Retinal pigment epithelial cell (primary cell): Measurements from ENCODE around the gene ST6GAL1.

Experiments used
- DNase-seq: peaks from one replicate; pipeline ENCODE4 v3.0.0-alpha.2; 2010; ENCODE audit warnings: low read depth
- H3K4me3 ChIP-seq: 2 replicates; pipeline ENCODE4 v1.5.1; 2011; ENCODE audit warnings: mild to moderate bottlenecking, low read length, control low read depth, moderate library complexity
- TF ChIP-seq, protein P1 (sequence below): conservative IDR thresholded peaks from 2 replicates; pipeline ENCODE4 v1.5.1; 2011; ENCODE audit warnings: low read depth, low read length, control low read depth, inconsistent platforms

The ST6GAL1 gene

DNA sequence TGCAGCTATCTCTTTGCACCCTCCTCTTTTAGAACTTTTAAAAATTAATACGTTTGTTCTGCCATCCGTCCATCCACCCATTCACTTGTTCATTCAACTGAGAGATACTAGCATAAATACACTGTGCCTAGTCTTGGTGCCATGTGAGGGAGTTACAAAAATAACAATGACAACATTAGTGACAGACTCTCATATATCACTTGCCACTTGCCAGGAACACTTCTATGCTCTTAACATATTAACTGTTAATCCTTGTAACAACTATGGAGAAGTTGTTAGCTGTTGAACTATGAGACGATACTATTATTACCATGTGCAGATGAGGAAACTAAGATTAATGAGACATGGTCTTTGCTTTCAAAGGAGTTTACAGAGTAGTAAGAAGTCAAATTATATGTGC is 175.4 kb downstream of the ST6GAL1 start:
- H3K4me3 ChIP-seq = no peak overlapping the region
- TF ChIP-seq, protein P1, sequence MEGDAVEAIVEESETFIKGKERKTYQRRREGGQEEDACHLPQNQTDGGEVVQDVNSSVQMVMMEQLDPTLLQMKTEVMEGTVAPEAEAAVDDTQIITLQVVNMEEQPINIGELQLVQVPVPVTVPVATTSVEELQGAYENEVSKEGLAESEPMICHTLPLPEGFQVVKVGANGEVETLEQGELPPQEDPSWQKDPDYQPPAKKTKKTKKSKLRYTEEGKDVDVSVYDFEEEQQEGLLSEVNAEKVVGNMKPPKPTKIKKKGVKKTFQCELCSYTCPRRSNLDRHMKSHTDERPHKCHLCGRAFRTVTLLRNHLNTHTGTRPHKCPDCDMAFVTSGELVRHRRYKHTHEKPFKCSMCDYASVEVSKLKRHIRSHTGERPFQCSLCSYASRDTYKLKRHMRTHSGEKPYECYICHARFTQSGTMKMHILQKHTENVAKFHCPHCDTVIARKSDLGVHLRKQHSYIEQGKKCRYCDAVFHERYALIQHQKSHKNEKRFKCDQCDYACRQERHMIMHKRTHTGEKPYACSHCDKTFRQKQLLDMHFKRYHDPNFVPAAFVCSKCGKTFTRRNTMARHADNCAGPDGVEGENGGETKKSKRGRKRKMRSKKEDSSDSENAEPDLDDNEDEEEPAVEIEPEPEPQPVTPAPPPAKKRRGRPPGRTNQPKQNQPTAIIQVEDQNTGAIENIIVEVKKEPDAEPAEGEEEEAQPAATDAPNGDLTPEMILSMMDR = no peak
- no peak for DNase-seq

DNA sequence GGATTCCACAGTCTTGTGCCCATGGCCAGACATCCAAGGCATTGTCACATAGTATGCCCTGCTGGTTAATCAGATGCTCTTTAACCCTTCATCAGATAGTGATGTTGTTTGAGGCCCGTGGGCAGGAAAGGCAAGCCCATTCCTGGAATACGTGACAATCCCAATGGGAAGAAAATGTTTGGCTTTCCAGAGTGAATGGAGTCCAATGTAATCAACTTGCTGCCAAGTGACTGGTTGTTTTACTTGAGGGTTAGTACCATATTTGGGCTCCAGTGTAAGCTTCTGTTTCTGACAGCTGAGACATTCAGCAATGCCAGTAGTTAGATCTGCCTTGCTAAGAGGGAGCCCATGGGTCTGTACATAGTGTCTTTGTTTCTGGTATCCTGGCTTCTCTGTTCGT is 177.7 kb downstream of the ST6GAL1 start:
- DNase-seq = no peak
- H3K4me3 ChIP-seq = no peak overlapping the region
- TF ChIP-seq, protein P1 = no peak

DNA sequence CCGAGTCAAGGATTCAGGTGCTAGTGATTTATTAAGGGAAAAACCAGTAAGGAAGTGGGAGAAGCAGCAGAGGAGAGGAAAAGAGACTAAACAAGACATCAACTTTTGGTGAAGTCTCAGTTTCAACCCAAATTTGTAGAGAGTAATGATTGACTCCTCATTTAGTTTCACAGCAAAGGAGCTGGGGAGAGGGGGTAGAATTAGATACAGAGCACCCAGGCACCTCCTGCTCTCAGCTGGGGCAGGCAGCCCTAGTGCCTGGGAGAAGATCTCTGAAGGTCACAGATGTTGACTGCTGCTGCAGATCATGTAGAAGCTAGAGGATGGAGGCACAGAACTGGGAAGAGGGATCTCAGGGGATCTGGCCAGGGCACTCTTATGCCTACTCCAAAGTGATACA is 179.8 kb downstream of the ST6GAL1 start:
- no peak overlapping the region for H3K4me3 ChIP-seq
- TF ChIP-seq, protein P1 = no peak
- no peak for DNase-seq

DNA sequence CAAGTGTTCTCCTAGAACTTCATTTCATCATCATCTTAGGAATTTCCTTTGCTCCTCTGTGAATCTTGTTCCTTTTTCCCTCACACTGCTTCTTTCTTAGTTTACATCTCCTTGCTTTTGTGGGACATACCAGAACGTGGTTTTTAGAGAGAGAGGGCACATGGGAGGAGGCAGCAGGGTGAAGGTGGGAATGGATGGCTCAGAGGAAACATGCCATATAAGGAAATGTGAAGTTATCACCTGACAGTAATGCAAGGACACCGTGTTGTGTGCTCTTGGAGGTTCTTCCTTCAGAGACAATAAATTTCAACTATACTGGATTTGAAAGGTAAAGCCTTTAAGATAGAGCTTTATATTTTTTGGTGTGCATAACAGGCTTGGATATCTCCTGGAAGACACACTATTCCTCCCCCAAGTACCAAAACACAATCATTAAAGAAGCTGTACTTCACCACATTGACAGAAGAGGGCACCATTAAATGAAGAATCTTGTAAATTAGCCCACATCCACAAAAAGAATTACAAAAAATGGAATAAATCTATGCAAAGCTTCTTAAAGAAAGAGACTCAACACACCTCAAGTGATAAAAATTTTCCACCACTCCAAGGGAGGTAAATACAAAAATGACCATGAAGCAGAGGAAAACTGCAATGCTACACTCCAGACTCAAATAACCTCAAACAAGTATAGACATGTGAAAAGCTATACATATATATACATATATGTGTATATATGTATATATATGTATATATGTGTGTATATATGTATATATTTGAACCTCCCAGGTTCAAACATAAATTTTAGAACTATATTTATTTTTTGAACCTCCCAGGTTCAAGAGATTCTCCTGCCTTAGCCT is 182.8 kb downstream of the ST6GAL1 start:
- DNase-seq = no peak
- H3K4me3 ChIP-seq = no peak overlapping the region
- TF ChIP-seq, protein P1 = peak; percentile 58

DNA sequence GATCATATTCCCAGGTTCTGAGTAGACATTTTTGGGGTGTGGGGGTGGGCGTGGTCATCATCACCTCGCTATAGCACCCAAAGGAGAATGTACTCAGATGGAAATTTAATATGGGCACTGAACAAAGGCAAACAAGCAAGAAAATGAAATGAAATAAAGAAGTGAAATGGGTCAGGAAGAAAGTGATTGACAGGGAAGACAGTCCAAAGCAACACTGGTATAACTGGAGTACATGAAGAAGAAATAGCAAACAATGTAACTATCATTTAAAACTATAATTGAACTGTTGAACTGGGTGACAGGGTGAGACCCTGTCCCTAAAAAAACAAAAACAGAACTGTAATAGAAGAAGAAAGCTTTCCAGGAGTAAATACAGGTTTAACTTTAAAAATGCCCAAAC is 184.2 kb downstream of the ST6GAL1 start:
- DNase-seq = no peak
- TF ChIP-seq, protein P1 = no peak
- no peak overlapping the region for H3K4me3 ChIP-seq

DNA sequence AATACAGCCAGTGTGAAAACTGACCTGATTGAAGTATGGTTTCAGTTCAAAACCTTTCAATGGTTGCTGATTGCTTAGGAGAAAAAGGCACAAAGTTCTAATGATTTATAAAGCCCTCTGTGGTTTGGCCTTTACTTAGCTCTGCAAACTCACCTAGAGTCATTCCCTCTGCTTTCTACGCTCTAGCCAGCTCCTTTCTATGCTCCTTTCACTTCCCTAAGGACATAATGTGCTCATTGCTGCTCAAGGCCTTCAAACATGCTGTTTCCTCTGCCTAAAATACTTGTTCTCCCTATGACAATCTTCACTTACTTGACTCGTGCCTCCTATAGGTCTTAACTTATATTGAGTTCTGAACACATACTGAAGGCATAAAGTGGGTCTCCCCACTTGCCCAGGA is 190.0 kb downstream of the ST6GAL1 start:
- no peak for DNase-seq
- no peak overlapping the region for H3K4me3 ChIP-seq
- TF ChIP-seq, protein P1 = no peak

DNA sequence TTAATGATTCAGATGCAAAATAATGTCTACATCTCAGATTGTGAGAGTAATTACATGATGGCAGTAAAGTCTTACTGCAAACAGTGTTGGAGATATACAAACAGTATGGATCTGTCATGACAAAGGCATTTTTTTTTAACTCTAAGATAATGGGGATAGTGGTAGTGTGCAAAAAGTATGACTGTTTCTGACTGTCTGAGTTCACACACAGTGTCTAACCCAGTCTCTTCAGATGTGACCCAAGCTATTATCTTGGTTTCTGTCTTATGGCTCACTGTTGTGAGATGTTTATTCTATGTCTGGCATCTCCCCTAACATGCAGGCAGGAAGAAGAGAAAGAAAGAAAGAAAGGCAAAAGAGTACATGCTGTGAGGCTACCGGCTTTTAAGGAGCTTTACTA is 191.9 kb downstream of the ST6GAL1 start:
- no peak for DNase-seq
- H3K4me3 ChIP-seq = no peak overlapping the region
- TF ChIP-seq, protein P1 = no peak
